NCI-H2196 (cell line): Measurements from ENCODE around the gene DAPK1.
A peak's percentile ranks its signal among the peaks of the same experiment; 100 is the strongest.

Source experiments
- DNase-seq: peaks from one replicate; lab custom pipeline; 2025; ENCODE audit not compliant: unreplicated experiment; lab: John Stamatoyannopoulos, UW

DAPK1 gene

DNA sequence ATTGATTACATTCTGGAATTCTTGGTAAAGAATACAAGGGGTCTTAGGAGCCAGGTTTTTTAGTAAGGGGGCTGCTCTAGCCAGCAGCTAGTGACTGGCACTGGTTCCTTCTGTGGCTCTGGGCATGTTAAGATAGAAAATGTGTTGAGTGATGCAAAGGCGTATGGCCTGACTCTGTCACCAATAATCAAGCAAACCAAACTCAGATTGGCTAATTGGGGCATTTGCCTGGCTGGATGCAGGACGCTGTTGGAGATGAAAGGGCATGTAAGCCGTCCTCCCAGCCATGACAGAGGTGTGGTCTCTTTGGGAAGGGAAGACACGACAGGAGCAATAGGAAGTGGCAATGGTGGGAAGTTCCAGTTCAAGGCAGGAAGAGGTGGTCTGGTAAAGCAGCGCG lies 140.6 kb downstream of the DAPK1 start:
- DNase-seq, result no peak

- DNase-seq, result no peak
These were observed 142.3 kb downstream of the DAPK1 start for GRCh38 chr9:87639949-87640348.

GRCh38 chr9:87640385-87640795 lies 142.7 kb downstream of the DAPK1 start:
- peak; percentile 6 for DNase-seq

- no peak for DNase-seq
These were observed 143.4 kb downstream of the DAPK1 start for GRCh38 chr9:87641067-87641466.

GRCh38 chr9:87642330-87643106 lies 144.9 kb downstream of the DAPK1 start:
- DNase-seq, result no peak

DNA sequence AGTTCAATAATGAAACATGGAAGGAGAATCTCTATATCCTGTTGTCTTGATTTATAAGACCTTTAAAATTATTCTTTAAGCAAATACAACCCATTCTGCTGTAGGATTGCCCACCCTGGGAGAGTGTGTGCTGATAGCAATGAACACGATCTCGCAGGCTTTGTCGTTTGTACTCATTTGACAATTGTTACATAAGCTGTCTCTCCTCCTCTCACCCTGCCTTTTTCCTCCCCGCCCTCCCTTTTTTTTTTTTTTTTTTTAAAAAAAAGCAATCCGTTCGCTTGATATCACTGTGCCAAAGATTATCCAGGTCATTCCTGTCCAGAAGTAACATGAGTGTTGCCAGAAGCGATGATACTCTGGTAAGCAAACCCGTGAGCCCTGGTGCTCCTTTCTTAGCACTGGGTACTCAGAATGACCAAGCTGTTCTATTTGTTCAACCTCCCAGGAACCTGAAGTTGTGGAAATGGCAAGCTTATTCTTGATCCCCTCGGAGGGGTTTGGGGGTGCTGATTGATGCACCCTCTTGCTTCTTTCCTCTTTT lies 145.5 kb downstream of the DAPK1 start:
- no peak for DNase-seq

DNA sequence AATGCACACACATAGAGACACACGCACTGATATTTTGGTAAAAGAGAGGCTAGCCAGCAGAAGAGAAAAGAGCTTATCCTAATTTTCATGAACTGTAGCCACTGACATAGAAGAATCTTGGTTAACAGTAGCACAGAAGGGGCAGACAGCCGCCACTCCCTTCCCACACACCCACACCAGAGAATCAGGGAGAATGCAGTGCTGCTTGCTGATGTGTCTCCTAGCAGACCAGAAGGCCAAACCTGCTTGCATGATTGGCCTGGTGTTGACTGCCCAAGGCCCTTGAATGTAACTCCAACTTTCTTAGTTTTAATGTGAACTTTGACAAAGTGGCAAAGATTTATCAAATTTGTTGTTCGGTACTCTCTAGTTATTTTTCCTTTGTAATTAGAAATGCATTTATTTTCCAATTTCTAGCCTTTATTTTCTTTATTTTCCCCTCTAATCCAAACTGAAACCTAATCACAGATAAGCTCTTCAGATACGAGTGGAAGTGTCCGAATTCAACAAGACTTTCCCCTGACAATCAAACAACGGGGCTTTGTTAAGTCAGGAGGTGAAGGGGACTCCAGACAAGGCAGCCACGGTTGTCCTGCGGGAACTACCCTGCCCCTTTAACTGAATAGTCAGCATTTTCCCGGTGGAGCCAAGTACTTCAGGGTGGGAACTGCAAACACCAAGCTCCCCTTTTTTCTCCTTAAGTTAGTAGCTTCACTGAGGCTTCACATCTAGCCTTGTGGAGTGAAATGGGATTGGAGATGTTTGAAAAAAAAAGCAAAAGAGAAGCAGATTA lies 146.3 kb downstream of the DAPK1 start:
- no peak for DNase-seq

- DNase-seq, result no peak
These were observed 147.0 kb downstream of the DAPK1 start for GRCh38 chr9:87644659-87645058.

GRCh38 chr9:87646546-87646945 lies 148.9 kb downstream of the DAPK1 start:
- DNase-seq, result no peak

- no peak for DNase-seq
These were observed 149.4 kb downstream of the DAPK1 start for GRCh38 chr9:87647114-87647513.

GRCh38 chr9:87648606-87649005 lies 150.9 kb downstream of the DAPK1 start:
- no peak for DNase-seq

DNA sequence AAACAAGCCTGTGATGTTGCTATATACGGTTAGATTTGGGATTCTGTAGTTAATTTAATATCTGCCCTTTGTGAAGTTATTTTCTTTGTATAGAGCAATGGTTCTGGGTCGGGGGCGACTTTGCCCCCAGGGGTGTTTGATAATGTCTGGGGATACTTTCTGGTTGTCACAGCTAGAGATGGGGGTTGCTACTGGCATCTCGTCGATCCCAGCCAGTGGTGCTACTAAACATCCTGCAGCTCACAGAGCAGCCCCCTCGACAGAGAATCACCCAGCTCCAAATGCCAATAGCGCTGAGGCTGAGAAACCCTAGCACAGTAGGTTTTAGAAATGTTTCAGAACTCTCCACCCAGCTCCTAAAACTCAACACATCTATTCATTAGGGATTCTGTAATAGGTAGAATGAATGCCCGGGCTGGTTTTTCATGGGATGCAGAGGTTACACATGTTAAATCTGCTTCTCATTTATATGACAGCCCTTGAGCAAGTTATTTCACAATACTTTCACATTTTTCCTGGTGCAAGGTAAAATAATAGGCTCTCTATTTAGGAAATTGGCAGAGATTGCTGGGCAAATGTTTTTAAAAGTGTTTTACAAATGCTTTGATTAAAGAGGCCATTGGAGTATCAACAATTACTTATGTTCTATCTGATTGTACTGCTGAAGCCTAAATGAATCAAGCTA lies 153.1 kb downstream of the DAPK1 start:
- DNase-seq, result no peak

GRCh38 chr9:87651431-87651830 lies 153.8 kb downstream of the DAPK1 start:
- no peak for DNase-seq

DNA sequence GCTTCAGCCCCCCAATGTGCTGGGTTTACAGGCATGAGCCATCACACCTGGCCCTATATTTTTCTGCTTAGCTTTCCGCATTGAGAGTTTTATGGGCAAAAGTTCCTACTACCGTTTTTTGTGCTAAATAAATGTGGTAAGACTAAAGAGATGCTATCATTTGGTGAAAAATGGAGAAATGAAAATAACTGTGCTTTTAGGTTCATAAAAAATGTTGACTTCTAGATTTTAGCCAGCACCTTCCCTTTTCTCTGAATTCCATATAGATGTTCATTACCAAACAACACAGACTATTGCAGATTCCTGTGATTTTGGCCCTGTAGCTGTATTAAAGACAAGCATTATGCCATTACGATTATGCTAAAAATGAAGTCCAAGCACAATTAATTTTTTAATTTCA lies 156.3 kb downstream of the DAPK1 start:
- DNase-seq, result no peak

DNA sequence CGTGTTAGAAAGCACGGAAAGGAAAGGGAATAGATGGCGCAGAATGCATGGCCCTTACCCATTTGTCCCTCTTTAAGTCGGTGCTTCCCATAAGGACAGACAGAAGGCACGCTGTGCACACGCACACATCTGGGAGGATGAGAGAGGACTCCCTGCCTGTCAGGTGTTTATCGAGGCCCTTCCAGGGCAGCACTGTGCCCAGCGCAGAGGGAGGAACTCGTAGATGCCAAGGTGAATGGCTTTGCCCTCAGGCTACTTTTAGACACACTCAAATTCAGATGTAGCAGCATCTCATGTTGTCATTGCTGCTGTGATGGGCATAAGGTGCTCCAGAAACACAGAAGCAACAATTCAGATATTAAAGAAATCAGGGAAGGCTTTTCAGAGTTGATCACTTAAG lies 158.1 kb downstream of the DAPK1 start:
- DNase-seq, result no peak

DNA sequence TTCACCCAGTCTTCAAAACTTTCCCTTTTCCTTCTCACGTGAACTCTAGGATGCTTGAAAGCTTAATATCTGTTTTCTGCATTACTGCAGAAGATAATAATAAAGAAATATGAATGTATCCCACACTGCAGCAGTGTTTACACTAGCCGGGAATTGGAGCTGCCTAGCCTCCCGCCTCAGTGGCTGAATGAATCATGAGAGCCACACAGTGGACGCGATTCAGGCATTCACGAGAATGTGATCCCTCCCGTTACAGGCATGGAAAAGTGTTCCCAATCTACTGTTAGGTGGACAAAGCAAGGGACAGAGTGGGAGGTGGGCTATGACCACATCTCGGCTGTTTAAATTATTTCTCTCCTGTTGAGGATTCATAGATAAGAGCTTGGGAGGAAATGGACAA lies 158.8 kb downstream of the DAPK1 start:
- no peak for DNase-seq

GRCh38 chr9:87657190-87657589 lies 159.5 kb downstream of the DAPK1 start:
- DNase-seq, result no peak

- no peak for DNase-seq
These were observed 160.2 kb downstream of the DAPK1 start for GRCh38 chr9:87657893-87658292.

- no peak for DNase-seq
These were observed 160.8 kb downstream of the DAPK1 start for GRCh38 chr9:87658511-87658910.

GRCh38 chr9:87659534-87660419 lies 162.1 kb downstream of the DAPK1 start:
- DNase-seq, result no peak

- DNase-seq, result no peak
These were observed 163.6 kb downstream of the DAPK1 start for GRCh38 chr9:87661241-87661640.
